ENCODE data around the gene TMEM95. TPM values are rescaled to one million over a fixed set of nuclear protein-coding genes. Genes with fewer than 3 reads are reported as not detected.

TMEM95 gene
- polyA plus RNA-seq, 2 donors, result 0.18 TPM; not detected in 1

GRCh38 chr17:7323731-7324437, 31.1 kb upstream of the TMEM95 start:
- WGBS, 2 donors, result 55 to 60% methylated on average over 39 of the region's 39 CpGs

GRCh38 chr17:7324438-7324779, 30.5 kb upstream of the TMEM95 start:
- H3K4me1 ChIP-seq (ENCODE audit: control insufficient read depth in 2 of 2, insufficient read depth in 2 of 2, low read length in 1 of 2), result peaks cover 0 to 9% of the 10 kb centered on the region in 2 donors
- H3K27ac ChIP-seq (ENCODE audit: low read depth in 2 of 2, low read length in 1 of 2), result no peak overlapping the region
- H3K36me3 ChIP-seq (ENCODE audit: control insufficient read depth in 2 of 2, insufficient read depth in 2 of 2, low read length in 1 of 2), result peaks cover 20 to 46% of the 10 kb centered on the region in 2 donors
- H3K9me3 ChIP-seq (ENCODE audit: control insufficient read depth in 2 of 2, insufficient read depth in 1 of 2, low read depth in 1 of 2, low read length in 1 of 2), result no peaks in the 10 kb centered on the region
- WGBS, 2 donors, result 81 to 82% methylated on average over 3 of the region's 3 CpGs
- H3K4me3 ChIP-seq (ENCODE audit: low read depth in 1 of 2, low read length in 2 of 2), result no peak overlapping the region
- no peaks in the 10 kb centered on the region for H3K27me3 ChIP-seq (ENCODE audit: control insufficient read depth in 1 of 2, insufficient read depth in 2 of 2, low read length in 2 of 2)

More at GRCh38 chr17:7323731-7324437, 31.1 kb upstream of the TMEM95 start:
- no peaks in the 10 kb centered on the region for H3K9me3 ChIP-seq (ENCODE audit: control insufficient read depth in 2 of 2, insufficient read depth in 1 of 2, low read depth in 1 of 2, low read length in 1 of 2)
- H3K27me3 ChIP-seq (ENCODE audit: control insufficient read depth in 1 of 2, insufficient read depth in 2 of 2, low read length in 2 of 2), result no peaks in the 10 kb centered on the region
- H3K27ac ChIP-seq (ENCODE audit: low read depth in 2 of 2, low read length in 1 of 2), result no peak overlapping the region
- peaks cover 0 to 9% of the 10 kb centered on the region in 2 donors for H3K4me1 ChIP-seq (ENCODE audit: control insufficient read depth in 2 of 2, insufficient read depth in 2 of 2, low read length in 1 of 2)
- H3K4me3 ChIP-seq (ENCODE audit: low read depth in 1 of 2, low read length in 2 of 2), result no peak overlapping the region
- H3K36me3 ChIP-seq (ENCODE audit: control insufficient read depth in 2 of 2, insufficient read depth in 2 of 2, low read length in 1 of 2), result peaks cover 20 to 48% of the 10 kb centered on the region in 2 donors

- H3K9me3 ChIP-seq (ENCODE audit: control insufficient read depth in 2 of 2, insufficient read depth in 1 of 2, low read depth in 1 of 2, low read length in 1 of 2), result no peaks in the 10 kb centered on the region
- H3K4me3 ChIP-seq (ENCODE audit: low read depth in 1 of 2, low read length in 2 of 2), result no peak overlapping the region
- H3K36me3 ChIP-seq (ENCODE audit: control insufficient read depth in 2 of 2, insufficient read depth in 2 of 2, low read length in 1 of 2), result peaks cover 20 to 46% of the 10 kb centered on the region in 2 donors
- H3K27ac ChIP-seq (ENCODE audit: low read depth in 2 of 2, low read length in 1 of 2), result no peak overlapping the region
- peaks cover 0 to 9% of the 10 kb centered on the region in 2 donors for H3K4me1 ChIP-seq (ENCODE audit: control insufficient read depth in 2 of 2, insufficient read depth in 2 of 2, low read length in 1 of 2)
- no peaks in the 10 kb centered on the region for H3K27me3 ChIP-seq (ENCODE audit: control insufficient read depth in 1 of 2, insufficient read depth in 2 of 2, low read length in 2 of 2)
- WGBS, 2 donors, result 90 to 93% methylated on average over 17 to 19 of the region's 19 CpGs
Measured at GRCh38 chr17:7325031-7325528, 29.9 kb upstream of the TMEM95 start.

GRCh38 chr17:7326186-7326585, 28.8 kb upstream of the TMEM95 start:
- Histone ChIP-seq H3K36me3 (ENCODE audit: control insufficient read depth in 2 of 2, insufficient read depth in 2 of 2, low read length in 1 of 2) (peaks cover 17 to 40% of the 10 kb centered on the region in 2 donors), H3K4me3 (ENCODE audit: low read depth in 1 of 2, low read length in 2 of 2) (no peak overlapping the region), H3K27ac (ENCODE audit: low read depth in 2 of 2, low read length in 1 of 2) (no peak overlapping the region), H3K4me1 (ENCODE audit: control insufficient read depth in 2 of 2, insufficient read depth in 2 of 2, low read length in 1 of 2) (peaks cover 3 to 9% of the 10 kb centered on the region in 2 donors), H3K9me3 (ENCODE audit: control insufficient read depth in 2 of 2, insufficient read depth in 1 of 2, low read depth in 1 of 2, low read length in 1 of 2) (no peaks in the 10 kb centered on the region), H3K27me3 (ENCODE audit: control insufficient read depth in 1 of 2, insufficient read depth in 2 of 2, low read length in 2 of 2) (no peaks in the 10 kb centered on the region)
- 88 to 92% methylated on average over 11 of the region's 11 CpGs for WGBS, 2 donors

GRCh38 chr17:7327056-7327455, 27.9 kb upstream of the TMEM95 start:
- peaks cover 3 to 9% of the 10 kb centered on the region in 2 donors for H3K4me1 ChIP-seq (ENCODE audit: control insufficient read depth in 2 of 2, insufficient read depth in 2 of 2, low read length in 1 of 2)
- no peaks in the 10 kb centered on the region for H3K27me3 ChIP-seq (ENCODE audit: control insufficient read depth in 1 of 2, insufficient read depth in 2 of 2, low read length in 2 of 2)
- WGBS, 2 donors, result 86 to 89% methylated on average over 7 of the region's 7 CpGs
- H3K9me3 ChIP-seq (ENCODE audit: control insufficient read depth in 2 of 2, insufficient read depth in 1 of 2, low read depth in 1 of 2, low read length in 1 of 2), result no peaks in the 10 kb centered on the region
- H3K27ac ChIP-seq (ENCODE audit: low read depth in 2 of 2, low read length in 1 of 2), result no peak overlapping the region
- no peak overlapping the region for H3K4me3 ChIP-seq (ENCODE audit: low read depth in 1 of 2, low read length in 2 of 2)
- peaks cover 14 to 31% of the 10 kb centered on the region in 2 donors for H3K36me3 ChIP-seq (ENCODE audit: control insufficient read depth in 2 of 2, insufficient read depth in 2 of 2, low read length in 1 of 2)

- Histone ChIP-seq H3K27ac (ENCODE audit: low read depth in 2 of 2, low read length in 1 of 2) (no peak overlapping the region), H3K36me3 (ENCODE audit: control insufficient read depth in 2 of 2, insufficient read depth in 2 of 2, low read length in 1 of 2) (peaks cover 14 to 26% of the 10 kb centered on the region in 2 donors), H3K27me3 (ENCODE audit: control insufficient read depth in 1 of 2, insufficient read depth in 2 of 2, low read length in 2 of 2) (no peaks in the 10 kb centered on the region), H3K4me1 (ENCODE audit: control insufficient read depth in 2 of 2, insufficient read depth in 2 of 2, low read length in 1 of 2) (peaks cover 3 to 9% of the 10 kb centered on the region in 2 donors), H3K9me3 (ENCODE audit: control insufficient read depth in 2 of 2, insufficient read depth in 1 of 2, low read depth in 1 of 2, low read length in 1 of 2) (no peaks in the 10 kb centered on the region), H3K4me3 (ENCODE audit: low read depth in 1 of 2, low read length in 2 of 2) (no peak overlapping the region)
- 84 to 86% methylated on average over 15 to 17 of the region's 17 CpGs for WGBS, 2 donors
Measured at GRCh38 chr17:7327501-7327900, 27.5 kb upstream of the TMEM95 start.

GRCh38 chr17:7328009-7328408, 26.9 kb upstream of the TMEM95 start:
- Histone ChIP-seq H3K27me3 (ENCODE audit: control insufficient read depth in 1 of 2, insufficient read depth in 2 of 2, low read length in 2 of 2) (no peaks in the 10 kb centered on the region), H3K36me3 (ENCODE audit: control insufficient read depth in 2 of 2, insufficient read depth in 2 of 2, low read length in 1 of 2) (peaks cover 11 to 21% of the 10 kb centered on the region in 2 donors), H3K4me1 (ENCODE audit: control insufficient read depth in 2 of 2, insufficient read depth in 2 of 2, low read length in 1 of 2) (peaks cover 3 to 9% of the 10 kb centered on the region in 2 donors), H3K9me3 (ENCODE audit: control insufficient read depth in 2 of 2, insufficient read depth in 1 of 2, low read depth in 1 of 2, low read length in 1 of 2) (no peaks in the 10 kb centered on the region), H3K4me3 (ENCODE audit: low read depth in 1 of 2, low read length in 2 of 2) (no peak overlapping the region), H3K27ac (ENCODE audit: low read depth in 2 of 2, low read length in 1 of 2) (no peak overlapping the region)
- WGBS, 2 donors, result 73 to 87% methylated on average over 1 of the region's 1 CpG

GRCh38 chr17:7328840-7329373, 26.0 kb upstream of the TMEM95 start, which contains the start of gene NEURL4:
TSS of gene NEURL4 (minus strand) at chr17:7329335. CDS start at chr17:7329312, 23 bp downstream.
- H3K27me3 ChIP-seq (ENCODE audit: control insufficient read depth in 1 of 2, insufficient read depth in 2 of 2, low read length in 2 of 2), result no peaks in the 10 kb centered on the region
- H3K4me1 ChIP-seq (ENCODE audit: control insufficient read depth in 2 of 2, insufficient read depth in 2 of 2, low read length in 1 of 2), result peaks cover 3 to 9% of the 10 kb centered on the region in 2 donors
- peak within 1 kb of the TSS; percentile 71 to 84 for H3K4me3 ChIP-seq (ENCODE audit: low read depth in 1 of 2, low read length in 2 of 2)
- H3K27ac ChIP-seq (ENCODE audit: low read depth in 2 of 2, low read length in 1 of 2), result peak within 1 kb of the TSS; percentile 96 to 98
- 0 to 1% methylated on average over 48 to 50 of the region's 50 CpGs for WGBS, 2 donors
- peaks cover 4 to 12% of the 10 kb centered on the region in 2 donors for H3K36me3 ChIP-seq (ENCODE audit: control insufficient read depth in 2 of 2, insufficient read depth in 2 of 2, low read length in 1 of 2)
- H3K9me3 ChIP-seq (ENCODE audit: control insufficient read depth in 2 of 2, insufficient read depth in 1 of 2, low read depth in 1 of 2, low read length in 1 of 2), result no peaks in the 10 kb centered on the region

GRCh38 chr17:7329374-7329996, 25.5 kb upstream of the TMEM95 start:
- H3K36me3 ChIP-seq (ENCODE audit: control insufficient read depth in 2 of 2, insufficient read depth in 2 of 2, low read length in 1 of 2), result peaks cover 4 to 10% of the 10 kb centered on the region in 2 donors
- 0% methylated on average over 42 to 43 of the region's 43 CpGs for WGBS, 2 donors
- peaks cover 3 to 9% of the 10 kb centered on the region in 2 donors for H3K4me1 ChIP-seq (ENCODE audit: control insufficient read depth in 2 of 2, insufficient read depth in 2 of 2, low read length in 1 of 2)
- no peaks in the 10 kb centered on the region for H3K27me3 ChIP-seq (ENCODE audit: control insufficient read depth in 1 of 2, insufficient read depth in 2 of 2, low read length in 2 of 2)
- peak overlapping the region; percentile 96 to 98 for H3K27ac ChIP-seq (ENCODE audit: low read depth in 2 of 2, low read length in 1 of 2)
- no peaks in the 10 kb centered on the region for H3K9me3 ChIP-seq (ENCODE audit: control insufficient read depth in 2 of 2, insufficient read depth in 1 of 2, low read depth in 1 of 2, low read length in 1 of 2)
- peak overlapping the region; percentile 71 to 84 for H3K4me3 ChIP-seq (ENCODE audit: low read depth in 1 of 2, low read length in 2 of 2)

Data from esophagus (tissue), 2 donors.